GM19240 (cell line): Measurements from ENCODE around the gene FCAMR.

ENCODE experiments used
- DNase-seq: peaks from one replicate; pipeline ENCODE4 v3.0.0; 2011; ENCODE audit warnings: low spot score; ENCODE audit not compliant: insufficient read length

Gene FCAMR

GRCh38 chr1:206911064-206911663 lies 59.1 kb downstream of the FCAMR start:
- peak; percentile 56 for DNase-seq

- DNase-seq: no peak
These were observed 60.4 kb downstream of the FCAMR start for GRCh38 chr1:206909883-206910318.

GRCh38 chr1:206909161-206909882 lies 60.9 kb downstream of the FCAMR start:
- DNase-seq: no peak

- DNase-seq: no peak
These were observed 62.2 kb downstream of the FCAMR start for GRCh38 chr1:206908038-206908437.
